ENCODE results near the gene SPEG. TPM values are rescaled to one million over a fixed set of nuclear protein-coding genes. Genes with fewer than 3 reads are reported as not detected.

The SPEG gene
- total RNA-seq, 1 donor: 48.8 TPM

DNA sequence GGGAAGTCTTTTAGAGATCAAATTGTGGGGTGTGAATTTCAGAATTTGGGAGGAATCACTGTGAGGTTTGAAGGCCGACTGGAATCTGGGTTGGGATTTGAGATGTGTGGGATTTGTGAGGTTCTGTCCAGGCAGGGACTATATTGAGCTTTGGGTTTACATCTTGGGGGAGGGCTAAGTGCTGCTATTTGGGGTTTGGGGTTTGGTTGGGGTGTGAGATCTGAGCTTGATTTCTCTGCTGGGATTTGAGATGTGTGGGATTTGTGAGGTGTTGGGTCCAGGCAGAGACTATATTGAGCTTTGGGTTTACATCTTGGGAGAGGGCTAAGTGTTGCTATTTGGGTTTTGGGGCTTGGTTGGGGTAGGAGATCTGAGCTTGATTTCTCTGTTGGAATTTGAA, 64.9 kb downstream of the SPEG start:
- no peak for DNase-seq (ENCODE audit: low read depth)
- TF ChIP-seq, protein P1, sequence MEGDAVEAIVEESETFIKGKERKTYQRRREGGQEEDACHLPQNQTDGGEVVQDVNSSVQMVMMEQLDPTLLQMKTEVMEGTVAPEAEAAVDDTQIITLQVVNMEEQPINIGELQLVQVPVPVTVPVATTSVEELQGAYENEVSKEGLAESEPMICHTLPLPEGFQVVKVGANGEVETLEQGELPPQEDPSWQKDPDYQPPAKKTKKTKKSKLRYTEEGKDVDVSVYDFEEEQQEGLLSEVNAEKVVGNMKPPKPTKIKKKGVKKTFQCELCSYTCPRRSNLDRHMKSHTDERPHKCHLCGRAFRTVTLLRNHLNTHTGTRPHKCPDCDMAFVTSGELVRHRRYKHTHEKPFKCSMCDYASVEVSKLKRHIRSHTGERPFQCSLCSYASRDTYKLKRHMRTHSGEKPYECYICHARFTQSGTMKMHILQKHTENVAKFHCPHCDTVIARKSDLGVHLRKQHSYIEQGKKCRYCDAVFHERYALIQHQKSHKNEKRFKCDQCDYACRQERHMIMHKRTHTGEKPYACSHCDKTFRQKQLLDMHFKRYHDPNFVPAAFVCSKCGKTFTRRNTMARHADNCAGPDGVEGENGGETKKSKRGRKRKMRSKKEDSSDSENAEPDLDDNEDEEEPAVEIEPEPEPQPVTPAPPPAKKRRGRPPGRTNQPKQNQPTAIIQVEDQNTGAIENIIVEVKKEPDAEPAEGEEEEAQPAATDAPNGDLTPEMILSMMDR (IDR thresholded peaks at IDR 0.05; ENCODE audit: insufficient read depth, low read depth, low read length): no peak

DNA sequence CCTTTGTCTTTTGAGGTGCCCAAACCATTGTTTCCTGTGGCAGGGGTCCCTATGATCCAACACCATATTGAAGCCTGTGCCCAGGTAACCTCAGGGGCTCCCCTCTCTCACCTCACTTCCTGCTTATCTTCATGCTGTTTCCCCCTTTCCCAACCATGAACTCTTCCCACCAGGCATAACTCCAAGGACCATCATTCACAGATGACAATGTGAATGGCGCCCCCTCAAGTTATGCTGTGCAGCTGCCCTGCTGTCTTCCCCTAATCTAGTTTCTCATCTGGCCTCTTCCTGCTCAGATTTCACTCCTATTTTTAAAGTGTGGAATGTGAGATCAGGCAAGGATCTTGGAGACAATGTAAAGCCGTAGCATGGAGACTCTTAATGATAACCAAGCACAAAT, 65.5 kb downstream of the SPEG start:
- peak; percentile 34 for DNase-seq (ENCODE audit: low read depth)
- TF ChIP-seq, protein P1 (IDR thresholded peaks at IDR 0.05; ENCODE audit: insufficient read depth, low read depth, low read length): peak; percentile 39
- peak overlapping the region; percentile 69 for H3K4me3 ChIP-seq (ENCODE audit: low read depth, low read length)

More for the DNA sequence above, 64.9 kb downstream of the SPEG start:
- H3K4me3 ChIP-seq (ENCODE audit: low read depth, low read length): peak overlapping the region; percentile 69

DNA sequence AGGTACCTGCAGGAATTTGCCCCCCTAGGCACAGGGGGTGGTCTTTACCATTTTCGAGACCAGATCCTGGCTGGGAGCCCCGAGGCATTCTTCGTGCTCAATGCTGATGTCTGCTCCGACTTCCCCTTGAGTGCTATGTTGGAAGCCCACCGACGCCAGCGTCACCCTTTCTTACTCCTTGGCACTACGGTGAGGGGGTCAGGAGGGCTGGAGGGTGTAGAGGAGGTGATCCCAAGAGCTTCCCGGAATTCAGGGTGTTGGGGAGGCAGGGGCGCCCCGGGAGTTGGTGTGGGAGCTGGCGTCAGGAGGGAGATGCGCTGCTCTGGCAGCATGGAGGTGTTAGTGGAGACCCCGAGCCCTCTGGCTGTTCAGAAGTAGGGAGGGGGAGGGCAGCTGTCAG, 67.2 kb downstream of the SPEG start:
- DNase-seq (ENCODE audit: low read depth): no peak
- no peak overlapping the region for H3K4me3 ChIP-seq (ENCODE audit: low read depth, low read length)
- TF ChIP-seq, protein P1 (IDR thresholded peaks at IDR 0.05; ENCODE audit: insufficient read depth, low read depth, low read length): no peak

DNA sequence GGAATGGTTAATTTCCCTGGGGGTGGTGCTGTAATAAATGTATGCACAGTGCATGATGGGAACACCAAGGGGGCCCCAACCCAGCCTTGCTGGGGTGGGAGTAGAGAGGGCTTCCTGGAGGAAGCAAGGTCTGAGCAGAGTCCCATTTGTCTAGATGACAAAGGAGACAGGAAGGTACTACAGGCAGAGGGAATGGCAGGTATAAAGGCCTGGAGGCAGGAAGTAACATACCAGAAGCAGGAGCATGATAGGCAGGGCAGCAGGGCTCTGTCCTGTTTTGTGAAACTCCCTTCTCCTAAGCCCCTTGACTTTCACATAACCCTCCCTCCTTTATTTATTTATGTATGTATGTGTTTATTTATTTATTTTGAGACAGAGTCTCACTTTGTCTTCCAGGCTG, 68.0 kb downstream of the SPEG start:
- no peak for DNase-seq (ENCODE audit: low read depth)
- TF ChIP-seq, protein P1 (IDR thresholded peaks at IDR 0.05; ENCODE audit: insufficient read depth, low read depth, low read length): no peak
- H3K4me3 ChIP-seq (ENCODE audit: low read depth, low read length): no peak overlapping the region

DNA sequence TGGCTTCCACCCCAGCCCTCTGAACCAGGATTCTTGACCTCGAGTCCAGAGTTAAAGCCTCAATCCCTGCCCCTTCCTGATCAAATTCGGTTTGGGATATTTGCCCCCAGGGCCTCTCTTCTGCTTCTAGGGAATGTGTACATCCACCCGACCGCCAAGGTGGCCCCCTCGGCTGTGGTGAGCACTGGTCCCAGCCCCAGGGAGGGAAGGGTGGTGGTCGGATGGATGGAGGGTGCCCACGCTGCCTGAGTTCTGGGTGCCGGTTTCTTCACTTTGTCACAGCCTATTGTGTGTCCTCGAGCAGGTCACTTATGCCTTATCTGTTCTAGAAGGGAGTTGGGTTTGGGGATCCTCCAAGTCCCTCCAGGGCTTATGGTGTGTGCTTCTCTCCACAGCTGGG, 70.9 kb downstream of the SPEG start:
- TF ChIP-seq, protein P1 (IDR thresholded peaks at IDR 0.05; ENCODE audit: insufficient read depth, low read depth, low read length): no peak
- no peak for DNase-seq (ENCODE audit: low read depth)
- no peak overlapping the region for H3K4me3 ChIP-seq (ENCODE audit: low read depth, low read length)

DNA sequence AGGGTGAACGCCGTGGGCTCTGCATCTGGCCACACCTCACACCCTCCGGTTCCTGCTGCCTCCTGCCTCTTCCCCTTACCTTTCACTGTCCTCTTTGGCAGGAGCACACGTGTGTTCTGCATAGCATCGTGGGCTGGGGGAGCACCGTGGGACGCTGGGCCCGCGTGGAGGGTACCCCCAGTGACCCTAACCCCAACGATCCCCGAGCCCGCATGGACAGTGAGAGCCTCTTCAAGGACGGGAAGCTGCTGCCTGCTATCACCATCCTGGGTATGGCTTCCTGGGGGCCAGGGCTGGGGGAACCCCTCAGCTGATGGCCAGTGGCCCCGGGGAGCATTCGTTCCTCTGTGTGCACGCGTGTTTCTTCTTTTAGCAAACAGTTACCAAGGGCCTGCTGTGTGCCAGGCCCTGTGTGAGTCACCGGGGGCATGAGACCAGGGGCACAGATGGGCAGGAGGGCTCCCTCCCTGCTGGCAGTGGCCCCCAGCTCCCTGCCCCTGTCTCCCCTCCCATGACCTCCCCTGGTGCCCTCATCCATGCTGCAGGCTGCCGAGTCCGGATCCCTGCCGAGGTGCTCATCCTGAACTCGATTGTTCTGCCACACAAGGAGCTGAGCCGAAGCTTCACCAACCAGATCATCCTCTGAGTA, 71.6 kb downstream of the SPEG start:
- no peak overlapping the region for H3K4me3 ChIP-seq (ENCODE audit: low read depth, low read length)
- no peak for DNase-seq (ENCODE audit: low read depth)
- TF ChIP-seq, protein P1 (IDR thresholded peaks at IDR 0.05; ENCODE audit: insufficient read depth, low read depth, low read length): no peak
